GM12864 (cell line): Measurements from ENCODE around the gene EXOC2.

Source experiments
- DNase-seq: peaks from one replicate; pipeline ENCODE4 v3.0.0-alpha.2; 2011; ENCODE audit warnings: low read depth
- H3K4me3 ChIP-seq: 2 replicates; pipeline ENCODE4 v1.5.1; 2011; ENCODE audit warnings: mild to moderate bottlenecking, low read depth, low read length, control low read depth
- CTCF ChIP-seq: IDR thresholded peaks from 2 replicates; pipeline ENCODE4 v1.5.1; 2011; ENCODE audit warnings: low read depth, mild to moderate bottlenecking, moderate library complexity, low read length, control low read depth, inconsistent platforms; ENCODE audit errors: missing control alignments

Gene EXOC2

GRCh38 chr6:508006-508405 is 184.9 kb downstream of the EXOC2 start:
- TF ChIP-seq CTCF, result no peak
- H3K4me3 ChIP-seq, result no peak overlapping the region
- no peak for DNase-seq

DNA sequence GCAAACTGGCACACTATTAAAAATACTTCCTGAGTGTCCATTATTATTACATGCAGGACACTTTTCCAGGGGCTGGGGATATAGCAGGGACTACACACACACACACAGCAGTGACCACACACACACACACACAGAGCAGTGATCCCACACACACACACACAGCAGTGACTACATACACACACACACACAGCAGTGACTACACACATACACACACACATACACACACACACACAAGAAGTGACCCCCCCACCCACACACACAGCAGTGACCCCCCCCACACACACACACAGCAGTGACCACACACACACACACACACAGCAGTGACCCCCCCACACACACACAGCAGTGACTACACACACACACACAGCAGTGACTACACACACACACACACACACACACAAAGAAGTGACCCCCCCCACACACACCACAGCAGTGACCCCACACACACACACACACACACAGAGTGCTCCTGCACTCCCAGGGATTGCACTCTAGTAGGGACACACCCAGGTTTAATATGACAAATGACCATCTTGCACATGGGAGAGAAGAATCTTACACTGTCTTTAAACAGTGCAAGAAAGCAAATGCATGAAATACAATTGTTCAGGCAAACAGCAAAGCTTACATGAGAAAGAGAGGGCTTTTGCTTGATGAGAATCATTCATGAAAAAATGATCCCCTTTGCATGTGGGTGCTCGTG is 185.9 kb downstream of the EXOC2 start:
- no peak for DNase-seq
- H3K4me3 ChIP-seq, result no peak overlapping the region
- TF ChIP-seq CTCF, result no peak

GRCh38 chr6:506508-506907 is 186.4 kb downstream of the EXOC2 start:
- TF ChIP-seq CTCF, result no peak
- DNase-seq, result no peak
- no peak overlapping the region for H3K4me3 ChIP-seq

- no peak overlapping the region for H3K4me3 ChIP-seq
- no peak for DNase-seq
- no peak for TF ChIP-seq CTCF
Measured at GRCh38 chr6:505374-505773, 187.6 kb downstream of the EXOC2 start.

- no peak for DNase-seq
- H3K4me3 ChIP-seq, result no peak overlapping the region
Measured at GRCh38 chr6:504446-504980, 188.4 kb downstream of the EXOC2 start.

GRCh38 chr6:503610-504362 is 189.2 kb downstream of the EXOC2 start:
- no peak for TF ChIP-seq CTCF
- no peak for DNase-seq
- H3K4me3 ChIP-seq, result no peak overlapping the region

More at GRCh38 chr6:504446-504980, 188.4 kb downstream of the EXOC2 start:
- no peak for TF ChIP-seq CTCF
